Mesenchymal stem cell (in vitro differentiated cells and primary cell): Measurements from ENCODE around the gene CDKN2D.

ENCODE experiments used
- DNase-seq: peaks from one replicate; pipeline ENCODE4 v3.0.0-alpha.2; 2013
- H2AFZ ChIP-seq: one replicate; pipeline ENCODE4 v1.6.1; 2013; ENCODE audit warnings: low read depth, mild to moderate bottlenecking, control low read depth, inconsistent platforms, low read length, moderate library complexity
- H2AK5ac ChIP-seq: 2 replicates; pipeline ENCODE4 v1.6.1; 2013; ENCODE audit warnings: low read length, moderate library complexity, mild to moderate bottlenecking, inconsistent platforms; ENCODE audit not compliant: severe bottlenecking
- H2BK120ac ChIP-seq: one replicate; pipeline ENCODE4 v1.6.1; 2013; ENCODE audit warnings: low read depth, mild to moderate bottlenecking, inconsistent platforms, low read length, moderate library complexity
- H2BK12ac ChIP-seq, 2 experiments: one replicate each; pipeline ENCODE4 v1.6.1; 2013; ENCODE audit warnings: inconsistent platforms in 2 of 2, low read length in 2 of 2, mild to moderate bottlenecking in 2 of 2, moderate library complexity in 2 of 2, control low read depth in 1 of 2
- H2BK15ac ChIP-seq: one replicate; pipeline ENCODE4 v1.6.1; 2013; ENCODE audit warnings: mild to moderate bottlenecking, low read depth, inconsistent platforms; ENCODE audit not compliant: poor library complexity, severe bottlenecking
- H2BK5ac ChIP-seq: 2 replicates; pipeline ENCODE4 v1.6.1; 2013; ENCODE audit warnings: low read depth, mild to moderate bottlenecking, low read length, control low read depth, inconsistent platforms; ENCODE audit not compliant: poor library complexity, severe bottlenecking
- H3K14ac ChIP-seq, 2 experiments: one replicate each; pipeline ENCODE4 v1.6.1; 2013; ENCODE audit warnings: inconsistent platforms in 2 of 2, low read length in 2 of 2, control low read depth in 1 of 2, mild to moderate bottlenecking in 1 of 2, moderate library complexity in 1 of 2
- H3K18ac ChIP-seq, 2 experiments: one replicate each; pipeline ENCODE4 v1.6.1; 2013; ENCODE audit warnings: inconsistent platforms in 2 of 2, low read length in 2 of 2, control low read depth in 1 of 2, low read depth in 1 of 2, mild to moderate bottlenecking in 1 of 2
- H3K23ac ChIP-seq, 2 experiments: one replicate each; pipeline ENCODE4 v1.6.1; 2013; ENCODE audit warnings: inconsistent platforms in 2 of 2, low read length in 2 of 2, mild to moderate bottlenecking in 2 of 2, moderate library complexity in 2 of 2, control low read depth in 1 of 2
- H3K27ac ChIP-seq: 2 replicates; pipeline ENCODE4 v1.5.1; 2013; ENCODE audit warnings: mild to moderate bottlenecking, moderate library complexity, low read length, control low read depth, inconsistent platforms; ENCODE audit not compliant: poor library complexity, severe bottlenecking
- H3K27me3 ChIP-seq, 2 experiments: 2 replicates each; pipeline versions ENCODE4 v1.6.1 to v1.7.0; 2013; ENCODE audit warnings: low read length in 2 of 2, mild to moderate bottlenecking in 2 of 2, moderate library complexity in 2 of 2, control low read depth in 1 of 2, inconsistent platforms in 1 of 2; ENCODE audit not compliant: control insufficient read depth in 1 of 2, insufficient read depth in 1 of 2
- H3K36me3 ChIP-seq, 2 experiments: 2 replicates each; pipeline versions ENCODE4 v1.6.1 to v1.7.0; 2013; ENCODE audit warnings: low read length in 2 of 2, control low read depth in 1 of 2, inconsistent platforms in 1 of 2, low read depth in 1 of 2, mild to moderate bottlenecking in 1 of 2; ENCODE audit not compliant: insufficient read depth in 2 of 2, control insufficient read depth in 1 of 2
- H3K4ac ChIP-seq, 2 experiments: one replicate each; pipeline ENCODE4 v1.6.1; 2013; ENCODE audit warnings: inconsistent platforms in 2 of 2, low read length in 2 of 2, mild to moderate bottlenecking in 2 of 2, moderate library complexity in 2 of 2, control low read depth in 1 of 2, low read depth in 1 of 2
- H3K4me1 ChIP-seq: 2 replicates; pipeline ENCODE4 v1.6.1; 2013; ENCODE audit warnings: low read depth, low read length, control low read depth; ENCODE audit not compliant: control insufficient read depth, insufficient read depth
- H3K4me2 ChIP-seq: 2 replicates; pipeline ENCODE4 v1.6.1; 2013; ENCODE audit warnings: low read length, mild to moderate bottlenecking, inconsistent platforms; ENCODE audit not compliant: poor library complexity, severe bottlenecking
- H3K4me3 ChIP-seq, 2 experiments: 2 replicates each; pipeline versions ENCODE4 v1.5.1 to v1.7.0; 2013; ENCODE audit warnings: low read length in 2 of 2, mild to moderate bottlenecking in 2 of 2, control low read depth in 1 of 2, low read depth in 1 of 2; ENCODE audit not compliant: insufficient read depth in 1 of 2
- H3K79me1 ChIP-seq: replicated peaks from 2 replicates; pipeline ENCODE4 v1.6.1; 2013; ENCODE audit warnings: mild to moderate bottlenecking, control low read depth, low read length, inconsistent platforms; ENCODE audit not compliant: poor library complexity, severe bottlenecking
- H3K9ac ChIP-seq: 2 replicates; pipeline ENCODE4 v1.7.0; 2013; ENCODE audit warnings: mild to moderate bottlenecking, low read length, moderate library complexity
- H3K9me3 ChIP-seq: 2 replicates; pipeline ENCODE4 v1.7.0; 2013; ENCODE audit warnings: mild to moderate bottlenecking, low read length; ENCODE audit not compliant: control insufficient read depth
- H4K8ac ChIP-seq: one replicate; pipeline ENCODE4 v1.6.1; 2013; ENCODE audit warnings: inconsistent platforms, mild to moderate bottlenecking, low read length, moderate library complexity
- H4K91ac ChIP-seq: one replicate; pipeline ENCODE4 v1.6.1; 2013; ENCODE audit warnings: mild to moderate bottlenecking, low read length, inconsistent platforms
- WGBS: methylation state at CpG from one replicate; pipeline ENCODE4 v1.1.7; 2013; ENCODE audit warnings: mixed read lengths; 5-methylcytosine and 5-hydroxymethylcytosine counted together

The CDKN2D gene

GRCh38 chr19:10523135-10523636 is 45.6 kb downstream of the CDKN2D start:
- Histone ChIP-seq H3K14ac (no peak overlapping the region), H3K18ac (no peak overlapping the region), H2BK15ac (no peak overlapping the region), H3K4me1 (peaks cover 6% of the 10 kb centered on the region), H3K4me2 (no peak overlapping the region), H2AFZ (no peak overlapping the region), H2BK12ac (no peak overlapping the region), H4K8ac (no peak overlapping the region), H3K23ac (no peak overlapping the region), H3K4me3 (no peak overlapping the region), H2BK5ac (no peak overlapping the region), H2AK5ac (no peak overlapping the region), H3K9ac (no peak overlapping the region), H3K9me3 (no peaks in the 10 kb centered on the region), H3K27ac (no peak overlapping the region), H3K27me3 (peaks cover 23 to 33% of the 10 kb centered on the region in 2 experiments), H3K4ac (no peak overlapping the region), H4K91ac (no peak overlapping the region), H3K36me3 (no peaks in the 10 kb centered on the region), H3K79me1 (no peaks in the 10 kb centered on the region), H2BK120ac (no peak overlapping the region)
- no peak for DNase-seq
- 94% methylated on average over 1 of the region's 3 CpGs for WGBS

GRCh38 chr19:10521461-10522171 is 47.2 kb downstream of the CDKN2D start:
- Histone ChIP-seq H3K4ac (no peak overlapping the region), H3K9ac (no peak overlapping the region), H4K8ac (no peak overlapping the region), H2BK5ac (no peak overlapping the region), H3K14ac (no peak overlapping the region), H3K27me3 (peaks cover 24 to 39% of the 10 kb centered on the region in 2 experiments), H3K18ac (no peak overlapping the region), H2AK5ac (no peak overlapping the region), H3K9me3 (no peaks in the 10 kb centered on the region), H2BK12ac (no peak overlapping the region), H2BK120ac (no peak overlapping the region), H3K4me3 (no peak overlapping the region), H2AFZ (no peak overlapping the region), H3K23ac (no peak overlapping the region), H3K4me2 (no peak overlapping the region), H3K27ac (no peak overlapping the region), H2BK15ac (no peak overlapping the region), H3K79me1 (no peaks in the 10 kb centered on the region), H3K36me3 (no peaks in the 10 kb centered on the region), H4K91ac (no peak overlapping the region), H3K4me1 (peaks cover 19% of the 10 kb centered on the region)
- DNase-seq, result no peak
- WGBS, result 82% methylated on average over 13 of the region's 13 CpGs

- Histone ChIP-seq H2BK5ac (no peak overlapping the region), H3K27me3 (peaks cover 24 to 45% of the 10 kb centered on the region in 2 experiments), H3K79me1 (no peaks in the 10 kb centered on the region), H3K27ac (no peak overlapping the region), H3K23ac (no peak overlapping the region), H3K4me2 (no peak overlapping the region), H2AK5ac (no peak overlapping the region), H2AFZ (no peak overlapping the region), H4K8ac (no peak overlapping the region), H2BK120ac (no peak overlapping the region), H2BK15ac (no peak overlapping the region), H4K91ac (no peak overlapping the region), H3K4me3 (no peak overlapping the region), H2BK12ac (peak overlapping the region in 1 of 2 experiments; percentile 21), H3K4me1 (peaks cover 19% of the 10 kb centered on the region), H3K4ac (no peak overlapping the region), H3K36me3 (no peaks in the 10 kb centered on the region), H3K9ac (no peak overlapping the region), H3K18ac (no peak overlapping the region), H3K9me3 (no peaks in the 10 kb centered on the region), H3K14ac (peak overlapping the region in 1 of 2 experiments; percentile 26)
- 94% methylated on average over 13 of the region's 15 CpGs for WGBS
- DNase-seq, result no peak
These were observed 48.0 kb downstream of the CDKN2D start for GRCh38 chr19:10520652-10521318.

- 81% methylated on average over 7 of the region's 7 CpGs for WGBS
- Histone ChIP-seq H4K8ac (no peak overlapping the region), H2BK15ac (no peak overlapping the region), H3K36me3 (peaks cover 0 to 5% of the 10 kb centered on the region in 2 experiments), H3K9me3 (no peaks in the 10 kb centered on the region), H2BK120ac (no peak overlapping the region), H2BK5ac (no peak overlapping the region), H3K23ac (no peak overlapping the region), H4K91ac (no peak overlapping the region), H3K4me1 (peaks cover 19% of the 10 kb centered on the region), H3K14ac (no peak overlapping the region), H3K4me2 (no peak overlapping the region), H2BK12ac (no peak overlapping the region), H2AFZ (no peak overlapping the region), H3K27me3 (peaks cover 24 to 57% of the 10 kb centered on the region in 2 experiments), H3K4ac (no peak overlapping the region), H3K9ac (no peak overlapping the region), H3K79me1 (no peaks in the 10 kb centered on the region), H3K18ac (no peak overlapping the region), H3K4me3 (no peak overlapping the region), H3K27ac (no peak overlapping the region), H2AK5ac (no peak overlapping the region)
- DNase-seq, result no peak
These were observed 49.4 kb downstream of the CDKN2D start for GRCh38 chr19:10519421-10519820.
